OCI-LY3 (cell line): ENCODE results near the gene DNMT3B.
"Not testable (repeated sequence)": the region's sequence is repeated elsewhere in the genome, so short reads cannot be mapped to it uniquely, and the experiment has no call there.

ENCODE experiments used
- CTCF ChIP-seq: fragments of 200-600, 300-600 bp; sonication (generic); IDR thresholded peaks from 2 replicates; pipeline ENCODE4 v1.5.1; 2014; ENCODE audit warnings: antibody characterized with exemption, low read length, low read depth
- EZH2phosphoT487 ChIP-seq: fragments of 200-600 bp; shearing (Covaris generic); IDR thresholded peaks from 2 replicates; pipeline ENCODE4 v1.6.1; 2018; ENCODE audit warnings: antibody characterized with exemption, mixed run types, low read depth

GRCh38 chr20:32729334-32729733 is 32.9 kb upstream of the DNMT3B start:
- TF ChIP-seq CTCF, EZH2phosphoT487: not testable (repeated sequence)
